HepG2 (cell line): ENCODE results near the gene MEF2B. TPM values are rescaled to one million over a fixed set of nuclear protein-coding genes. Genes with fewer than 3 reads are reported as not detected.
A peak's percentile ranks its signal among the peaks of the same experiment; 100 is the strongest.

ENCODE experiments used
- CREB1 ChIP-seq, 2 experiments: fragments of 450-650 bp in 1 of 2; IDR thresholded peaks; 2 replicates each; pipeline ENCODE4 v1.6.1; 2016 to 2017; ENCODE audit warnings: control low read depth in 1 of 2, mild to moderate bottlenecking in 1 of 2, missing compliant biosample characterization in 1 of 2, missing genetic modification characterization in 1 of 2
- HNF4G ChIP-seq, 2 experiments: sonication (generic) in 1 of 2; formaldehyde crosslinking in 1 of 2; IDR thresholded peaks; 2 replicates each; pipeline versions ENCODE4 v1.4.0 to v1.6.1; 2011 to 2020; ENCODE audit warnings: borderline replicate concordance in 2 of 2, low read depth in 2 of 2, mild to moderate bottlenecking in 2 of 2, low read length in 1 of 2, missing genetic modification reagents in 1 of 2, moderate library complexity in 1 of 2
- IRX3 ChIP-seq: sonication (generic); formaldehyde crosslinking; IDR thresholded peaks from 2 replicates; pipeline ENCODE4 v1.8.1; 2023; ENCODE audit warnings: mild to moderate bottlenecking, low read depth, missing genetic modification reagents, borderline replicate concordance
- MLXIP ChIP-seq: sonication (generic); formaldehyde crosslinking; IDR thresholded peaks from 2 replicates; pipeline ENCODE4 v1.9.0; 2021; ENCODE audit warnings: missing genetic modification reagents, borderline replicate concordance
- NFE2L2 ChIP-seq: fragments of 150-350 bp; IDR thresholded peaks from 2 replicates; pipeline ENCODE4 v1.6.1; 2014; ENCODE audit warnings: low read length
- REST ChIP-seq, 2 experiments: IDR thresholded peaks; 2 replicates each; pipeline ENCODE4 v1.6.1; 2011 to 2012; ENCODE audit warnings: low read length in 2 of 2, borderline replicate concordance in 1 of 2, low read depth in 1 of 2, mild to moderate bottlenecking in 1 of 2, moderate library complexity in 1 of 2
- SRSF1 ChIP-seq: fragments of 200-400 bp; formaldehyde crosslinking; optimal IDR thresholded peaks from 2 replicates; pipeline ENCODE3; 2017; ENCODE audit warnings: mild to moderate bottlenecking, low read depth, low read length, moderate library complexity
- TEAD2 ChIP-seq: sonication (generic); formaldehyde crosslinking; IDR thresholded peaks from 2 replicates; pipeline ENCODE4 v1.9.0; 2021; ENCODE audit warnings: missing genetic modification reagents
- ZBTB20 ChIP-seq: sonication (generic); formaldehyde crosslinking; IDR thresholded peaks from 2 replicates; pipeline ENCODE4 v1.8.1; 2023; ENCODE audit warnings: missing genetic modification reagents, low read depth, mild to moderate bottlenecking, borderline replicate concordance
- ZFP36L2 ChIP-seq: sonication (generic); formaldehyde crosslinking; IDR thresholded peaks from 2 replicates; pipeline ENCODE4 v1.4.0; 2020; ENCODE audit warnings: missing genetic modification reagents
- ZFP82 ChIP-seq: sonication (generic); formaldehyde crosslinking; IDR thresholded peaks from 2 replicates; pipeline ENCODE4 v1.5.1; 2020; ENCODE audit warnings: mild to moderate bottlenecking, missing genetic modification reagents, borderline replicate concordance
- ZNF362 ChIP-seq: sonication (generic); formaldehyde crosslinking; IDR thresholded peaks from 2 replicates; pipeline ENCODE4 v1.4.0; 2020; ENCODE audit warnings: missing genetic modification reagents, mild to moderate bottlenecking, borderline replicate concordance
- ZNF552 ChIP-seq: sonication (generic); formaldehyde crosslinking; IDR thresholded peaks from 2 replicates; pipeline ENCODE4 v1.9.0; 2022; ENCODE audit warnings: missing genetic modification reagents, mild to moderate bottlenecking, borderline replicate concordance
- polyA plus RNA-seq, 8 experiments: library from polyadenylated mRNA; depleted of rRNA in 3 of 8; stranded (reverse) in 7 of 8; unstranded in 1 of 8; fragments of >200 nt; fragmentation: Illumina TruSeq in 4 of 8; extraction: Trizol in 4 of 8; gene quantifications; 2 replicates each; pipeline versions ENCODE4 v1.2.1 to v1.2.3, GENCODE V29; 2011 to 2016; ENCODE audit warnings: low read depth in 4 of 8, missing spikeins in 1 of 8, mixed read lengths in 1 of 8; ENCODE audit not compliant: insufficient read depth in 1 of 8
- total RNA-seq, 5 experiments: library from RNA; depleted of rRNA; stranded (reverse); fragments of >200 nt; fragmentation: Illumina TruSeq; extraction: Trizol; gene quantifications; 2 replicates each; pipeline ENCODE4 v1.2.3, GENCODE V29; 2016; ENCODE audit warnings: low read depth in 1 of 5
- TF ChIP-seq, protein P1 (sequence below): sonication (generic); formaldehyde crosslinking; IDR thresholded peaks from 2 replicates; pipeline ENCODE4 v1.8.1; 2023; ENCODE audit warnings: missing genetic modification reagents, mild to moderate bottlenecking, borderline replicate concordance
- TF ChIP-seq, protein P2 (sequence below): sonication (generic); formaldehyde crosslinking; IDR thresholded peaks from 2 replicates; pipeline ENCODE4 v1.5.0; 2020; ENCODE audit warnings: mild to moderate bottlenecking, missing genetic modification reagents

Gene MEF2B
- total and polyA plus RNA-seq, 2 of the 13 experiments (the other 11 are each of a cell fraction or from before 2014, with no cell fraction given) = 1.2 to 1.7 TPM

- 0 out of 2 replicates have a peak, but pooled peaks have one; percentile 13 for TF ChIP-seq MLXIP (CRISPR knock-in tag)
- no peak for TF ChIP-seq ZFP82 (CRISPR knock-in tag)
- no peak for TF ChIP-seq CREB1 (IDR thresholded peaks at IDR 0.05)
- TF ChIP-seq CREB1 (CRISPR knock-in tag; IDR thresholded peaks at IDR 0.05) = 0 out of 2 replicates have a peak, but pooled peaks have one; percentile 10
- no peak for TF ChIP-seq ZBTB20 (CRISPR knock-in tag)
- no peak; the same call in 1 of the 2 replicates for TF ChIP-seq IRX3 (CRISPR knock-in tag)
- TF ChIP-seq SRSF1 = no peak
- TF ChIP-seq HNF4G (IDR thresholded peaks at IDR 0.05; ENCODE audit: borderline replicate concordance, low read depth, low read length) = peak; percentile 70; the same call in 1 of the 2 replicates
- 0 out of 2 replicates have a peak, but pooled peaks have one; percentile 12 for TF ChIP-seq HNF4G (CRISPR knock-in tag; IDR thresholded peaks at IDR 0.05; ENCODE audit: borderline replicate concordance, low read depth)
- TF ChIP-seq TEAD2 = no peak
- TF ChIP-seq REST (IDR thresholded peaks at IDR 0.05; ENCODE audit: borderline replicate concordance in 1 of 2, low read depth in 1 of 2, low read length in 2 of 2) = peak in 1 of 2 experiments; percentile 47; a peak in 1 of 4 replicates
- TF ChIP-seq, protein P1, sequence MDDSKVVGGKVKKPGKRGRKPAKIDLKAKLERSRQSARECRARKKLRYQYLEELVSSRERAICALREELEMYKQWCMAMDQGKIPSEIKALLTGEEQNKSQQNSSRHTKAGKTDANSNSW (CRISPR knock-in tag) = no peak
- no peak for TF ChIP-seq NFE2L2
- no peak for TF ChIP-seq ZFP36L2 (CRISPR knock-in tag)
- TF ChIP-seq ZNF362 = peak; percentile 58; the same call in 1 of the 2 replicates
- no peak for TF ChIP-seq ZNF552 (CRISPR knock-in tag)
- TF ChIP-seq, protein P2, sequence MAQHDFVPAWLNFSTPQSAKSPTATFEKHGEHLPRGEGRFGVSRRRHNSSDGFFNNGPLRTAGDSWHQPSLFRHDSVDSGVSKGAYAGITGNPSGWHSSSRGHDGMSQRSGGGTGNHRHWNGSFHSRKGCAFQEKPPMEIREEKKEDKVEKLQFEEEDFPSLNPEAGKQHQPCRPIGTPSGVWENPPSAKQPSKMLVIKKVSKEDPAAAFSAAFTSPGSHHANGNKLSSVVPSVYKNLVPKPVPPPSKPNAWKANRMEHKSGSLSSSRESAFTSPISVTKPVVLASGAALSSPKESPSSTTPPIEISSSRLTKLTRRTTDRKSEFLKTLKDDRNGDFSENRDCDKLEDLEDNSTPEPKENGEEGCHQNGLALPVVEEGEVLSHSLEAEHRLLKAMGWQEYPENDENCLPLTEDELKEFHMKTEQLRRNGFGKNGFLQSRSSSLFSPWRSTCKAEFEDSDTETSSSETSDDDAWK (CRISPR knock-in tag) = no peak
Measured at GRCh38 chr19:19098703-19099632, 71.1 kb downstream of the MEF2B start (continued).
